CD4-positive, alpha-beta T cell treated with Interferon gamma for 1 hour (primary cell): ENCODE data around the gene OR14K1.
"Not testable (repeated sequence)": the region's sequence is repeated elsewhere in the genome, so short reads cannot be mapped to it uniquely, and the experiment has no call there.

Experiments
- DNase-seq: peaks from one replicate; pipeline ENCODE4 v3.0.0-alpha.2; 2020

The OR14K1 gene, protein sequence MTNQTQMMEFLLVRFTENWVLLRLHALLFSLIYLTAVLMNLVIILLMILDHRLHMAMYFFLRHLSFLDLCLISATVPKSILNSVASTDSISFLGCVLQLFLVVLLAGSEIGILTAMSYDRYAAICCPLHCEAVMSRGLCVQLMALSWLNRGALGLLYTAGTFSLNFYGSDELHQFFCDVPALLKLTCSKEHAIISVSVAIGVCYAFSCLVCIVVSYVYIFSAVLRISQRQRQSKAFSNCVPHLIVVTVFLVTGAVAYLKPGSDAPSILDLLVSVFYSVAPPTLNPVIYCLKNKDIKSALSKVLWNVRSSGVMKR

DNA sequence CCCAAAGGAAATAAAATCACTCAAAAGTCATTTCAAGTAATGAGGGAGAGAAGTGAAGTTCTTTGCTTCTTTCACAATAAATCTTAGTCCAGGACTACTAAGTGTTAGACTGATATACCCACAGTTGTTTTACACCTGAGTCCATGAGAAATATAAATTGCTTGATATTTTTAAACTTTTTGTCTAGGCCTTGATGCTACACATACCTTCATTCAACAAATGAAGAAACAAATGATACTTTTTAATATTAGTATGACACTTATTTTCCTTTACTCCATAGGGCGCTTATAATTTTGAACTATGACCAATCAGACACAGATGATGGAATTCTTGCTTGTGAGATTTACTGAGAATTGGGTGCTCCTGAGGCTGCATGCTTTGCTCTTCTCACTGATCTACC, at the start of gene OR14K1:
Gene OR14K1, plus strand, starts transcription at position 301 of the 400 bp plus-strand sequence. Its CDS starts 0 bp downstream, at position 301.
- DNase-seq: no peak

DNA sequence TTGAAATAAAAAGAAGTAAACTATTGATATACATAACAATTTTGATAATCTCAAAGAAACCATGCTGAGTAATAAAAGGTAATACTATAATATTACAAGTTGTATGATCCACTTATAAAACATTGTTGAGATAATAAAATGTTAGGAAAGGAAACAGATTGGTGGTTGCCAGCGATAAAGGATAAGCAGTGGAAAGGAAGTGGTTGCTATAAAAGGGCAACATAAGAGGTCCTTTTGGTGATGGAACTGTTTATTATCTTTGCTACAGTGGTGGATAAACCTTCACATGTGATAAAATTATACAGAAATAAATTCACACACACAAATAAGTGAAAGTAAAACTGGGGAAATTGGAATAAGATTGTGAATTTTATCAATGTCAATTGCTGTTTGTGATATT, 37.1 kb upstream of the OR14K1 start:
- no peak for DNase-seq

DNA sequence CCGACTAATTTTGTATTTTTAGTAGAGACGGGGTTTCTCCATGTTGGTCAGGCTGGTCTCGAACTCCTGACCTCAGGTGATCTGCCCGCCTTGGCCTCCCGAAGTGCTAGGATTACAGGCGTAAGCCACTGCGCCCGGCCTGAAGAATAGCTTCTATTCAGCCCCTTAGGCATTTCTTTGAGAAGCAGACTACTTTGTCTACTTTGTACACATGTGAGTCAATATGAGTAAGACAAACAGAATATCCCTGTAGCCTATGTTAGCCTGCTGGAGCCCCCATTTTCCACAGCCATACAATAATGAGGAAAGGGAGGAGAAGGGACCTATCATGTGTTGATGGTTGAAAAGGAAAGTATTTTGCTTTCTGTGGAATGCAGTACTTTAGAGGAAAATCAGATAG, 27.7 kb upstream of the OR14K1 start:
- DNase-seq: not testable (repeated sequence)

- no peak for DNase-seq
Observed at GRCh38 chr1:247713753-247714152, 24.7 kb upstream of the OR14K1 start.

DNA sequence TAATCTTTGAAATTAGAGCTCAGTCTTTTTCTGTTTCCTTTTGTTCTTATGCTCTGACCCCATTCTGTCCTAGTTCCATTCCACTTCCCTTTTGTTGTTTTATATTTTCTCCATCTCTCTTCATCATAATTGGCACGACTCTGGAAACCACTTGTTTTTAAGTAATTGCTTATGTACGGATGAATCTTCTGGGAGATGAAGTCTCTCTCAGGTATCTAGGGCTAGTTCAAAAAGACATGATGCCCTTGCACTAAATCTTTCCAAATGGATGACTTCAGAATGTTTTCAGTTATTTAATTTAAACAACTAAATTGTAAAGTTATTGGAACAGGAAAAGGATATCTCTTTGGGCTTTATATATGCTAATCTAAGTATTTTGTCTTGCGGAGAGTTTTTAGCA, 21.9 kb upstream of the OR14K1 start, which contains the start of gene OR6F1:
Gene OR6F1, minus strand, starts transcription at position 101 of the 400 bp plus-strand sequence. CDS start 3,891 bp downstream, outside the sequence.
- no peak for DNase-seq

DNA sequence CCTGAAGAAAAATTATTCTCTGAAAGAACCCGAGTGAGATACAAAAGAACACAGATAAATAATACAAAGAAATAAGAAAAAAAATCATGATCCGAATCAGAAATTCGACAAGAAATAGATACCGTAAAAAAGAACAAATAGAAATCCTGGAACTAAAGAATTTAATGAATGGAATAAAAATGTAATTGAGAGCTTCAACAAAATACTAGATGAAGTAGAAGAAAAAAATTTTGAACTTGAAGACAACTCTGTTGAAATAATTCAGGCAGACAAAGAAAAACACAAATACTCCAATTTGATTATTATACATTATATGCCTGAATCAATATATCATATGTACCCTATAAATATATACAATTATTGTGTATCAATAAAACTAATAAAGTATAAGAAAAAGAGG, 17.2 kb upstream of the OR14K1 start:
- no peak for DNase-seq

DNA sequence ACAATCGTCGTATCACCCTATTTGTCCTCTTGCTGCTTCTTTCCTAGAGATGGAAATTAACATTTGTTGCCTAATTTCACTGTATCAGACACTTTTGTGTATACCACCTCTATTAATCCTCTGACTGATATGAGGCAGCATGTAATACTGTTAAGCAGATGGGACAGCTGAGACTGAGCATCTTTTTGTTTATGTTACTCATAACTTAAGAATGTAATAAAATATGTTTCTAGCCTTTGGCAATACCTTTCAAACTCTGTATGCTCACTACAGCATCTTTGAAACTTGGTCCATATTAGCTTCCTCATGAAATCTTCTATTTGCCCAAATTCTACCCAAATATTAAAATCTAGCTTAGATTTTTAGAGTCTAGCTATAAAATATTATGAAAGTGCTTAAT, 2.3 kb downstream of the OR14K1 start:
- DNase-seq: no peak

DNA sequence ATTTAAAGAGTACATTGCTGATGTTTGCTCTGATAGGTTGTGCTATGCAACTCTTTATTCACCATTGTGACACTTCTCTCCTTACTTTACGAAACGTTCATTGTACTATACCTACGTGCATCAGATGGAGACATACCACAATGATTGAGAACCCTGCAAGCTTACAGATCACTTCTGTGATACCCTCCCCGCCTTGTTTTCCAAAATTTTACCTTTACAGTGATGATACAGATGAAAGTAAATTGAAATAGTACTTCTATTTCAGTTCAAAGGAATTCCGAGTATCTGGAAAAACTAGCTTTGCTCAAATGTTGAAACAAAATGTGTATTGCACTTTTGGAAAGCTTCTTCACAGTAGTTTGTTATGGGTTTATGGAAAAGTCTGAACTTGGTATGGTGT, 3.3 kb downstream of the OR14K1 start:
- DNase-seq: no peak

GRCh38 chr1:247742215-247742760, 3.9 kb downstream of the OR14K1 start:
- DNase-seq: not testable (repeated sequence)

GRCh38 chr1:247746391-247746935, 8.0 kb downstream of the OR14K1 start:
- no peak for DNase-seq

DNA sequence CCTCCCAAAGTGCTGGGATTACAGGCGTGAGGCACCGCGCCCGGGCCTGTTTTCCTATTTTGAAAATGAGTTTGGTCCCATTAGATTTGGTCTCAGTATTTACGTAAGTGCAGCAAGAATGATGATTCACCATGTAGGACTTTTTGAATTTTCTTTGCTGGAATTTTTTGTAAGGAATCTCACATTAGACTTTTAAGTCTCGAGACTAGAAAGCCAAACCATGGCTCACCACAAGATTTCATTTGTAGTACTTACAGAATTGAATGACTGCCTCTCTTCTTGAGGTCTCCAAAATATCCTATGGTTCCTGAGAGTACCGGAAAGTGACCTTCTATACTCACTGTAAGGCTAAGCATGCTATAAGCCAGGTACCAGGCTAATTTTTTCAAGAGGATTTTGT, 9.2 kb downstream of the OR14K1 start:
- DNase-seq: no peak

DNA sequence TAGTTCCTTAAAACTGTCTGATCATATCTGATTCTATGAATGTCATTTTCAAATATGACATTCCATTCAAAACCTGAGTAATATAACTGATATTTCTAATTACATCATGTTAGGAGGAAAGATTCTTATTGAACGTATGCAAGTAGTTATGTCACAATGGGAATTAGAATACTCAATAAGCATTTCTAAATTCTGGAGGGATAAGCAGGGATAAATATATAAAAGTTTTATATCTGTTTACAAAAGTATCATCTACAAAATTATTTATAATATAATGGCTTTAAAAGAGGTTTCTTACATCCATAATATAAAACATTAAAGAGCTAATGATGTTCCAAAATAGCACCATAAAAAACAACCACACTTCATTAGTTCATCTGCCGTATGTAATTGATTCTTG, 9.6 kb downstream of the OR14K1 start, which contains the start of gene OR14A2:
Gene OR14A2, minus strand, starts transcription at position 101 of the 400 bp plus-strand sequence.
- no peak for DNase-seq

- no peak for DNase-seq
Observed at GRCh38 chr1:247749870-247750269, 11.5 kb downstream of the OR14K1 start.

DNA sequence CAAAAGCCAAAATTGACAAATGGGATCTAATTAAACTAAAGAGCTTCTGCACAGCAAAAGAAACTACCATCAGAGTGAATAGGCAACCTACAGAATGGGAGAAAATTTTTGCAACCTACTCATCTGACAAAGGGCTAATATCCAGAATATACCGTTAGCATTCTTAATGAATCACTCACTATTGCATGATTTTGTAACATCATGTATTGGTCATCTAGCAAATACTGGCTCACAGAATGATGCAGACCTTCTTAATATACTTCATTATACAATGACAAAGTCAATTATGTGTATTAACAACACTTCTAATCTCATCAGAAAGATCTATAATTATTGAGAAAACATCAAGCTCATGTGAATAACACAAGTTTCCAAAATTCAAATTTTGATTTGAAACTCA, 15.9 kb downstream of the OR14K1 start:
- not testable (repeated sequence) for DNase-seq

- no peak for DNase-seq
Observed at GRCh38 chr1:247760456-247760855, 22.0 kb downstream of the OR14K1 start, which contains the start of gene OR1C1. Gene OR1C1, minus strand, starts transcription at chr1:247760556. Its CDS starts 2,150 bp downstream, at chr1:247758406.

- DNase-seq: no peak
Observed at GRCh38 chr1:247769603-247770002, 31.2 kb downstream of the OR14K1 start.
